T-cell (primary cell): ENCODE data around the gene APOLD1. TPM values are rescaled to one million over a fixed set of nuclear protein-coding genes. Genes with fewer than 3 reads are reported as not detected.
"Not testable (repeated sequence)": the region's sequence is repeated elsewhere in the genome, so short reads cannot be mapped to it uniquely, and the experiment has no call there.

Experiments used
- ATAC-seq, 4 experiments: fragments of 200-7000 bp in 3 of 4; fragments of 150-1000 bp in 1 of 4; cut with Tn5 transposase; replicated peaks in 1 of 4; 1 replicate in 3 of 4; 2 replicates in 1 of 4; pipeline ENCODE4 v1.10.0; 2021; ENCODE audit warnings: moderate library complexity in 3 of 4, mild to moderate bottlenecking in 2 of 4, moderate number of reproducible peaks in 1 of 4
- CTCF ChIA-PET, 2 donors: fragments of 300-600 bp; sonication (Branson Sonifier 250); formaldehyde crosslinking; loops; one replicate each; lab custom pipeline; 2022; ENCODE audit warnings: antibody characterized with exemption in 2 of 2; lab: Charles Lee
- POLR2A ChIA-PET, 2 donors: fragments of 300-600 bp; sonication (Branson Sonifier 250); formaldehyde crosslinking; loops; one replicate each; lab custom pipeline; 2022; ENCODE audit warnings: antibody characterized with exemption in 2 of 2; lab: Charles Lee
- DNase-seq, 35 experiments: peaks; one replicate each; pipeline versions ENCODE4 v3.0.0 to v3.0.0-alpha.2; 2013 to 2023
- H3K27ac ChIP-seq: one replicate; pipeline ENCODE4 v1.5.1; 2013; ENCODE audit warnings: low read length
- H3K27me3 ChIP-seq, 2 experiments: replicated peaks in 1 of 2; 1 replicate in 1 of 2; 2 replicates in 1 of 2; pipeline versions ENCODE4 v1.6.1 to v1.7.0; 2013; ENCODE audit warnings: low read length in 1 of 2, mixed read lengths in 1 of 2; ENCODE audit not compliant: control insufficient read depth in 2 of 2, insufficient read depth in 2 of 2; ENCODE audit errors: extremely low read depth in 1 of 2
- H3K36me3 ChIP-seq, 2 donors: 1 replicate in 1 of 2; 2 replicates in 1 of 2; pipeline versions ENCODE4 v1.6.1 to v1.7.0; 2013; ENCODE audit warnings: low read length in 1 of 2; ENCODE audit not compliant: control insufficient read depth in 2 of 2, insufficient read depth in 1 of 2; ENCODE audit errors: extremely low read depth in 1 of 2
- H3K4me1 ChIP-seq, 2 experiments: 1 replicate in 1 of 2; 2 replicates in 1 of 2; pipeline versions ENCODE4 v1.6.1 to v1.7.0; 2013; ENCODE audit warnings: low read length in 2 of 2, mixed read lengths in 1 of 2; ENCODE audit not compliant: insufficient read depth in 2 of 2, control insufficient read depth in 1 of 2; ENCODE audit errors: extremely low read depth in 1 of 2
- H3K4me3 ChIP-seq, 2 donors: 1 replicate in 1 of 2; 2 replicates in 1 of 2; pipeline versions ENCODE4 v1.5.1 to v1.7.0; 2013; ENCODE audit warnings: mild to moderate bottlenecking in 2 of 2, low read length in 1 of 2, moderate library complexity in 1 of 2; ENCODE audit not compliant: control insufficient read depth in 1 of 2; ENCODE audit errors: extremely low read depth in 1 of 2
- H3K9me3 ChIP-seq: 2 replicates; pipeline ENCODE4 v1.7.0; 2013
- H3K27ac Mint-ChIP-seq, 2 donors: one replicate each; pipeline ENCODE4 v1.8.0; 2020 to 2021; ENCODE audit warnings: mild to moderate bottlenecking in 2 of 2, mixed read lengths in 2 of 2
- H3K27me3 Mint-ChIP-seq, 2 donors: one replicate each; pipeline ENCODE4 v1.8.0; 2021 to 2022; ENCODE audit warnings: mixed read lengths in 2 of 2
- H3K36me3 Mint-ChIP-seq: one replicate; pipeline ENCODE4 v1.8.0; 2021; ENCODE audit warnings: mixed read lengths
- H3K4me1 Mint-ChIP-seq, 3 donors: one replicate each; pipeline ENCODE4 v1.8.0; 2020 to 2022; ENCODE audit warnings: mixed read lengths in 3 of 3, mild to moderate bottlenecking in 1 of 3
- H3K4me3 Mint-ChIP-seq, 3 donors: one replicate each; pipeline ENCODE4 v1.8.0; 2020 to 2022; ENCODE audit warnings: mild to moderate bottlenecking in 3 of 3, mixed read lengths in 3 of 3, moderate library complexity in 3 of 3
- H3K9me3 Mint-ChIP-seq, 3 donors: one replicate each; pipeline ENCODE4 v1.8.0; 2020 to 2022; ENCODE audit warnings: mixed read lengths in 3 of 3
- WGBS: methylation state at CpG from one replicate; pipeline ENCODE4 v1.1.5; 2013; ENCODE audit warnings: missing lambda C conversion rate; ENCODE audit not compliant: insufficient coverage; 5-methylcytosine and 5-hydroxymethylcytosine counted together
- total RNA-seq, 35 experiments: library from RNA in 6 of 35; stranded (reverse) in 6 of 35; fragments of 120-200 nt in 1 of 35; gene quantifications; one replicate each; pipeline versions ENCODE4 v1.2.1 to v1.2.4 and lab custom pipeline; 2013 to 2026

APOLD1 gene
- total RNA-seq, 5 donors from 2014 or later (not counting 1 experiment from before 2014, with no cell fraction given): 0.82 to 4.7 (median 3.8) TPM

DNA sequence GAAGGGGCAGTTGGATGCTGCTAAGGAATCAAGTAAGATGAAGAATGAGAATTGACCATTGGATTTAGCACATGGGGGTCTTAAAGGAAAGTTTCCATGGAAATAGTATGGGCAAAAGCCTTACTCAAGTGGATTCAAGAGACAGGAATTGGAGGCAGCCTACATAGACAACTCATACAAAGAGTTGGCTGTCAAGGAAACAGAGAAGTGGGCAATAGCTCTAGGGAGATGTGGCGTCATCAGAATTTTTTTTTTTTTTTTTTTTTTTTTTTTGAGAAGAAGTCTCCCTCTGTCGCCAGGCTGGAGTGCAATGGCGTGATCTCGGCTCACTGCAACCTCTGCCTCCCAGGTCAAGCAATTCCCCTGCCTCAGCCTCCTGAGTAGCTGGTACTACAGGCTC, 16.2 kb downstream of the APOLD1 start:
- H3K9me3 ChIP-seq, H3K27me3 ChIP-seq, H3K36me3 Mint-ChIP-seq, H3K27me3 Mint-ChIP-seq, ATAC-seq, H3K36me3 ChIP-seq, DNase-seq, POLR2A ChIA-PET, H3K9me3 Mint-ChIP-seq, H3K4me3 ChIP-seq, H3K4me3 Mint-ChIP-seq, H3K27ac ChIP-seq: not testable (repeated sequence)
- H3K4me1 Mint-ChIP-seq: peaks cover 33 to 44% (median 38%) of the 10 kb centered on the region in 3 donors
- peak overlapping the region in 1 of 2 donors; percentile 37 for H3K27ac Mint-ChIP-seq
- no CpG with 5 or more reads among the region's 4 CpGs for WGBS
- CTCF ChIA-PET: interaction anchor here (0.7 to 0.9 kb wide), 3 partner anchors 9 to 33 kb away, joined by 3 to 5 read pairs (median 3); no protein-coding TSS in a partner anchor
- H3K4me1 ChIP-seq: peaks cover under 1 to 12% of the 10 kb centered on the region in 2 experiments

DNA sequence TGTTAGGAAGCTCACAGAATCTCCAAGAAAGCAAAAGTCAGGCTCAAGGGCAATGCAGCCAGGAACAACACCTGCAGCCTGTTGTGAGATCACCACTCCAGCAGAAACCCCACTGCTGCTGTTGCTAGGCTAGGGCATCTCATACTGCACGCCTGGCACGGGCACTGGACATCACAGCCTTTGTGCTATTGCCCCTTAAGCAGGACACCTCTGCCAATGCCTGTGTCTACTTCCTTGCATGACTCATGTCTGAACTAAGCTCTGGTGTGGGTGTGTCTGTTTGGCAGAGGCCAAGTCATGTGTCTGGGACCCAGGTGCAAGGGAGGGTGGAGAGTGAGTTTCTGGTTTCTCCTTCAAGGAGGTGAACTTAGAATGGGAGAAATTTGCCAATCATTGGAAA, 17.7 kb downstream of the APOLD1 start:
- DNase-seq (peak in 4 of 35 experiments; percentile 18 to 42 (median 40)), ATAC-seq (peak in 3 of 4 experiments; percentile 54 to 77 (median 72))
- peak overlapping the region in 2 of 3 donors; percentile 2 to 4 for H3K4me3 Mint-ChIP-seq
- H3K4me1 ChIP-seq: peaks cover 13 to 26% of the 10 kb centered on the region in 2 experiments
- no peaks in the 10 kb centered on the region for H3K9me3 ChIP-seq
- POLR2A ChIA-PET: interaction anchor here (0.5 to 0.9 kb wide), 8 partner anchors 8 to 1037 kb away, joined by 3 to 9 read pairs (median 4); no protein-coding TSS in a partner anchor
- H3K27ac Mint-ChIP-seq: peak overlapping the region; percentile 11 to 82
- H3K27ac ChIP-seq: peak overlapping the region; percentile 9
- H3K4me3 ChIP-seq: no peak overlapping the region
- H3K4me1 Mint-ChIP-seq: peaks cover 49 to 58% (median 52%) of the 10 kb centered on the region in 3 donors
- 53% methylated on average over 2 of the region's 2 CpGs for WGBS
- H3K27me3 Mint-ChIP-seq: no peaks in the 10 kb centered on the region
- no peaks in the 10 kb centered on the region for H3K36me3 Mint-ChIP-seq
- no peaks in the 10 kb centered on the region for H3K9me3 Mint-ChIP-seq
- no peaks in the 10 kb centered on the region for H3K36me3 ChIP-seq
- no peaks in the 10 kb centered on the region for H3K27me3 ChIP-seq
- CTCF ChIA-PET: interaction anchor here (0.6 to 1.0 kb wide), 3 partner anchors 11 to 84 kb away, joined by 3 to 4 read pairs (median 3); no protein-coding TSS in a partner anchor

DNA sequence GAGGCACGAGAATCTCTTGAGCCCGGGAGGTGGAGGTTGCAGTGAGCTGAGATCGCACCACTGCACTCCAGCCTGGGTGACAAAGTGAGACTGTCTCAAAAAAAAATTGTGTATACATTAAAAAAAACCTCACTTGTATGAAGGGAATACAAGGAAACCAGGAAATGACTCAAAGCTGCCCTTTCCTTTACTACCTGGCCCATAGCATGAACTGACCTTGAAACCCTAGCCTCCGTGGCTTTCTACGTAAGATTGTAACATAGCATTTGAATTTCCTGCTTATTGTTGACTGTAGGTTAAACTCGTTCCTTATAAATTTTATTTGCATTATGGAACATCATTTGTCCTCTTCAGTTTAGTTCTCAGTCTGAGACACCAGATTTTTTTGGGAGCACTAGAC, 18.6 kb downstream of the APOLD1 start:
- H3K4me3 Mint-ChIP-seq: no peak overlapping the region
- CTCF ChIA-PET: interaction anchor here (0.6 to 1.0 kb wide), 3 partner anchors 15 to 30 kb away, joined by 3 to 4 read pairs (median 4); no protein-coding TSS in a partner anchor
- no CpG with 5 or more reads among the region's 6 CpGs for WGBS
- Histone ChIP-seq H3K27ac (no peak overlapping the region), H3K9me3 (no peaks in the 10 kb centered on the region), H3K4me3 (no peak overlapping the region), H3K4me1 (peaks cover 20 to 34% of the 10 kb centered on the region in 2 experiments), H3K36me3 (no peaks in the 10 kb centered on the region), H3K27me3 (no peaks in the 10 kb centered on the region)
- H3K4me1 Mint-ChIP-seq: peaks cover 57 to 66% (median 60%) of the 10 kb centered on the region in 3 donors
- H3K27me3 Mint-ChIP-seq: no peaks in the 10 kb centered on the region
- ATAC-seq (no peak), DNase-seq (no peak)
- H3K27ac Mint-ChIP-seq: peak overlapping the region; percentile 93 to 100
- H3K36me3 Mint-ChIP-seq: no peaks in the 10 kb centered on the region
- POLR2A ChIA-PET: interaction anchor here in 1 of 2 donors (0.7 kb wide), 2 partner anchors 11 to 428 kb away, joined by 3 to 5 read pairs; no protein-coding TSS in a partner anchor
- H3K9me3 Mint-ChIP-seq: no peaks in the 10 kb centered on the region

DNA sequence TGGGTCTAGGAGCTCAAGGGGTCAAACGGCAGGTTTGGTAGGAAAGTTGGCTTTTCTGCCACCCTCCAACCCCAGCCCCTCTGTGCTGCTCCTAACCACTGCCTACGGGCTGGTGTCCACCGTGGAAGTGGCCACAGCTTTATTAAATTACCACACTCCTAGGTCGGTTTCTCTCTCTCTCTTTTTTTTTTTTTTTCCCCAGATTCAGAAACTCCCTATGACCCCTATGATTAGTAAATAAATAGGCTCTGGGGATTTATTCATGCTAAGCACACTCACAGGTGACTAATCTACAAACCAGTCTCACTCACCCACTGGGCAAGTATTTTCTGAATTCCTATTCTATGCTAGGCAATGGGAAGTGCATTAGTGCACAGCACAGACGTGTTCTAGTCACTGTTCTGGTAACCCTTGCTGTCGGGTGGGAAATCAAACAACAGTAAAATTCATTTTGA, 19.0 kb downstream of the APOLD1 start:
- Mint-ChIP-seq H3K27ac (peak overlapping the region; percentile 93 to 100), H3K36me3 (no peaks in the 10 kb centered on the region), H3K4me3 (no peak overlapping the region), H3K27me3 (no peaks in the 10 kb centered on the region), H3K9me3 (no peaks in the 10 kb centered on the region), H3K4me1 (peaks cover 61 to 71% (median 65%) of the 10 kb centered on the region in 3 donors)
- POLR2A ChIA-PET: interaction anchor here (0.7 to 1.0 kb wide), 3 partner anchors 9 to 429 kb away, joined by 3 to 5 read pairs (median 3); no protein-coding TSS in a partner anchor
- CTCF ChIA-PET: interaction anchor here (0.6 to 1.5 kb wide), 5 partner anchors 15 to 148 kb away, joined by 3 to 9 read pairs (median 4); no protein-coding TSS in a partner anchor
- H3K27ac ChIP-seq: no peak overlapping the region
- peaks cover 25 to 39% of the 10 kb centered on the region in 2 experiments for H3K4me1 ChIP-seq
- no CpG with 5 or more reads among the region's 6 CpGs for WGBS
- no peaks in the 10 kb centered on the region for H3K36me3 ChIP-seq
- H3K9me3 ChIP-seq: no peaks in the 10 kb centered on the region
- ATAC-seq (no peak), DNase-seq (no peak)
- no peak overlapping the region for H3K4me3 ChIP-seq
- H3K27me3 ChIP-seq: no peaks in the 10 kb centered on the region

DNA sequence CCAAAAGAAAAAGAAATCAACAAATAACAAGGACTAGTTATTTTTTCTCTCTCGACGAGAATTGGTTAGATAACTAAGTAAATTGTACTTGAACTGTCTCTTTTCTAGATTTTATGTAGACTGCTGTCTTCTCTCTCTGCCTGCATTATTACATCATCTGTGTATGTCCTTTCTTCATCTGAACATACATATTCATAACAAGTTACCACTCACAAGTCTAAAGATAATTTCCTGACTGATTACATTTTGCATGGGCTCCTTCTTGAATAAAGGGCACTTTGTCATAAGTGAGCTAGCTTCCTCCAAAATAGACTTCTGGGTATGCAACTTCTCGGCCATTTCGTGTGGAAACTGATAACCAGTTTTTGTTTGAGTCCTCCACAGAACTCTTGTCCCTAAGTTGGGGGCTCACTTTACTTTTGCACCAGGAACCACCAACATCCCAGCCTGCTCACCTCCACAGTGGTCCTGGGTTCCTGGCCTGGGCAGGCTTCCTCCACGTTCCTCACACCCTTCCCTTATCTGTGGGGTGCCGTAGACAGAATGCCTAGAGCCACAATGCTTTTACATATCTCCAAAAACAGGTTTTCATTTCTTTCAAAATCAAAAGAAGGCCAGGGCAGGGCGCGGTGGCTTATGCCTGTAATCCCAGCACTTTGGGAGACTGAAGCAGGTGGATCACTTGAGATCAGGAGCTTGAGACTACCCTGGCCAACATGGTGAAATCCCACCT, 21.5 kb downstream of the APOLD1 start:
- Mint-ChIP-seq H3K4me3 (peak overlapping the region in 1 of 3 donors; percentile 62), H3K27me3 (no peaks in the 10 kb centered on the region), H3K9me3 (no peaks in the 10 kb centered on the region), H3K27ac (peak overlapping the region; percentile 93 to 100), H3K36me3 (no peaks in the 10 kb centered on the region), H3K4me1 (peaks cover 61 to 77% (median 73%) of the 10 kb centered on the region in 3 donors)
- no peaks in the 10 kb centered on the region for H3K27me3 ChIP-seq
- ATAC-seq: no peak
- peaks cover 25 to 39% of the 10 kb centered on the region in 2 experiments for H3K4me1 ChIP-seq
- ChIA-PET CTCF (interaction anchor here (0.6 to 1.1 kb wide), 4 partner anchors 18 to 498 kb away, joined by 4 to 6 read pairs (median 6); no protein-coding TSS in a partner anchor), POLR2A (interaction anchor here in 1 of 2 donors (0.6 to 0.7 kb wide), 2 partner anchors 10 to 195 kb away, joined by 3 to 6 read pairs; no protein-coding TSS in a partner anchor)
- no peaks in the 10 kb centered on the region for H3K36me3 ChIP-seq
- H3K9me3 ChIP-seq: no peaks in the 10 kb centered on the region
- H3K4me3 ChIP-seq: no peak overlapping the region
- 74% methylated on average over 6 of the region's 8 CpGs for WGBS
- no peak for DNase-seq
- peak overlapping the region; percentile 93 for H3K27ac ChIP-seq

DNA sequence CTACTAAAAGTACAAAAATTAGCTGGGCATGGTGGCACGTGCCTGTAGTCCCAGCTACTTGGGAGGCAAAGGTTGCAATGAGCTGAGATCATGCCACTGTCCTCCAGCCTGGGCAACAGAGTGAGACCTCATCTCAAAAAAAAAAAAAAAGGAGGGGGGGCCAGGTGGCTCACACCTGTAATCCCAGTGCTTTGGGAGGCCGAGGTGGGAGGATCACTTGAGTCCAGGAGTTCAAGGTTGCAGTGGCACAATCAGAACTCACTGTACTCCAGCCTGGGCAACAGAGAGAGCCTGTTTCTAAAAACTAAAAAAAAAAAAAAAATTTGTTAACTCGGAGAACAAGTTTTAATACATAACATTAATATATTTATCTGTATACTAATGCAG, 22.1 kb downstream of the APOLD1 start:
- ChIA-PET POLR2A (interaction anchor here in 1 of 2 donors (0.6 kb wide), 1 partner anchor 194 kb away, joined by 6 read pairs; no protein-coding TSS in a partner anchor), CTCF (interaction anchor here (0.6 to 1.1 kb wide), 4 partner anchors 18 to 499 kb away, joined by 4 to 6 read pairs (median 6); no protein-coding TSS in a partner anchor)
- not testable (repeated sequence) for H3K9me3 ChIP-seq, DNase-seq, H3K36me3 Mint-ChIP-seq, H3K4me3 ChIP-seq, H3K9me3 Mint-ChIP-seq, H3K27me3 ChIP-seq, ATAC-seq, H3K36me3 ChIP-seq, H3K27me3 Mint-ChIP-seq
- Mint-ChIP-seq H3K4me3 (peak overlapping the region in 1 of 3 donors; percentile 62), H3K4me1 (peaks cover 56 to 71% (median 70%) of the 10 kb centered on the region in 3 donors), H3K27ac (peak overlapping the region; percentile 93 to 100)
- Histone ChIP-seq H3K4me1 (peaks cover 25 to 39% of the 10 kb centered on the region in 2 experiments), H3K27ac (peak overlapping the region; percentile 93)
- WGBS: no CpG with 5 or more reads among the region's 3 CpGs
